H54 (cell line): ENCODE data around the gene TANGO6.

Experiments
- DNase-seq: peaks from one replicate; pipeline ENCODE4 v3.0.0; 2011; ENCODE audit warnings: low spot score, mixed read lengths; ENCODE audit not compliant: insufficient read length
- FAIRE-seq: peaks from 3 replicates; lab custom pipeline; 2011; peaks lifted over from hg19 to GRCh38; lab: Jason Lieb, UNC
- POLR2A ChIP-seq: IDR thresholded peaks from 2 replicates; pipeline ENCODE4 v1.6.1; 2011; ENCODE audit warnings: low read depth, mild to moderate bottlenecking, low read length

TANGO6 gene

GRCh38 chr16:69111216-69111875 is 268.0 kb downstream of the TANGO6 start:
- FAIRE-seq = no peak
- DNase-seq = no peak
- no peak for TF ChIP-seq POLR2A

- no peak for TF ChIP-seq POLR2A
- FAIRE-seq (no peak), DNase-seq (no peak)
Measured at GRCh38 chr16:69111876-69112230, 268.5 kb downstream of the TANGO6 start.

GRCh38 chr16:69112285-69113129 is 269.2 kb downstream of the TANGO6 start:
- no peak for FAIRE-seq

GRCh38 chr16:69113216-69113615 is 269.9 kb downstream of the TANGO6 start:
- no peak for TF ChIP-seq POLR2A
- DNase-seq = no peak
- no peak for FAIRE-seq

More at GRCh38 chr16:69112285-69113129, 269.2 kb downstream of the TANGO6 start:
- no peak for TF ChIP-seq POLR2A
- peak; percentile 77 for DNase-seq

- no peak for FAIRE-seq
- TF ChIP-seq POLR2A = no peak
Measured at GRCh38 chr16:69114346-69114975, 271.1 kb downstream of the TANGO6 start.

GRCh38 chr16:69114976-69115355 is 271.6 kb downstream of the TANGO6 start:
- DNase-seq = no peak
- no peak for FAIRE-seq
- no peak for TF ChIP-seq POLR2A

More at GRCh38 chr16:69114346-69114975, 271.1 kb downstream of the TANGO6 start:
- DNase-seq = no peak

GRCh38 chr16:69115361-69115760 is 272.0 kb downstream of the TANGO6 start:
- TF ChIP-seq POLR2A = no peak
- DNase-seq (no peak), FAIRE-seq (no peak)

- DNase-seq = no peak
- TF ChIP-seq POLR2A = no peak
- FAIRE-seq = no peak
Measured at GRCh38 chr16:69115837-69116236, 272.5 kb downstream of the TANGO6 start.

GRCh38 chr16:69116256-69116875 is 273.0 kb downstream of the TANGO6 start:
- no peak for TF ChIP-seq POLR2A
- FAIRE-seq (no peak), DNase-seq (no peak)

- no peak for TF ChIP-seq POLR2A
- FAIRE-seq (no peak), DNase-seq (no peak)
Measured at GRCh38 chr16:69116906-69117305, 273.6 kb downstream of the TANGO6 start.

GRCh38 chr16:69118468-69118867 is 275.1 kb downstream of the TANGO6 start:
- DNase-seq (no peak), FAIRE-seq (no peak)
- TF ChIP-seq POLR2A = no peak

GRCh38 chr16:69118994-69119393 is 275.7 kb downstream of the TANGO6 start:
- FAIRE-seq (no peak), DNase-seq (no peak)
- no peak for TF ChIP-seq POLR2A

- no peak for FAIRE-seq
- no peak for TF ChIP-seq POLR2A
Measured at GRCh38 chr16:69119536-69119935, 276.2 kb downstream of the TANGO6 start.

More at GRCh38 chr16:69119536-69119935, 276.2 kb downstream of the TANGO6 start:
- no peak for DNase-seq
